ENCODE measurements around the gene TBC1D2B.

The TBC1D2B gene

GRCh38 chr15:78057803-78058202, 19.7 kb downstream of the TBC1D2B start:
- Mint-ChIP-seq H3K27ac (no peak overlapping the region), H3K4me3 (no peak overlapping the region), H3K4me1 (peaks cover 30% of the 10 kb centered on the region), H3K36me3 (ENCODE audit: low read depth) (no peaks in the 10 kb centered on the region), H3K9me3 (no peaks in the 10 kb centered on the region), H3K27me3 (ENCODE audit: low read depth, poor library complexity) (no peaks in the 10 kb centered on the region)
- TF ChIP-seq, protein P1, sequence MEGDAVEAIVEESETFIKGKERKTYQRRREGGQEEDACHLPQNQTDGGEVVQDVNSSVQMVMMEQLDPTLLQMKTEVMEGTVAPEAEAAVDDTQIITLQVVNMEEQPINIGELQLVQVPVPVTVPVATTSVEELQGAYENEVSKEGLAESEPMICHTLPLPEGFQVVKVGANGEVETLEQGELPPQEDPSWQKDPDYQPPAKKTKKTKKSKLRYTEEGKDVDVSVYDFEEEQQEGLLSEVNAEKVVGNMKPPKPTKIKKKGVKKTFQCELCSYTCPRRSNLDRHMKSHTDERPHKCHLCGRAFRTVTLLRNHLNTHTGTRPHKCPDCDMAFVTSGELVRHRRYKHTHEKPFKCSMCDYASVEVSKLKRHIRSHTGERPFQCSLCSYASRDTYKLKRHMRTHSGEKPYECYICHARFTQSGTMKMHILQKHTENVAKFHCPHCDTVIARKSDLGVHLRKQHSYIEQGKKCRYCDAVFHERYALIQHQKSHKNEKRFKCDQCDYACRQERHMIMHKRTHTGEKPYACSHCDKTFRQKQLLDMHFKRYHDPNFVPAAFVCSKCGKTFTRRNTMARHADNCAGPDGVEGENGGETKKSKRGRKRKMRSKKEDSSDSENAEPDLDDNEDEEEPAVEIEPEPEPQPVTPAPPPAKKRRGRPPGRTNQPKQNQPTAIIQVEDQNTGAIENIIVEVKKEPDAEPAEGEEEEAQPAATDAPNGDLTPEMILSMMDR (IDR thresholded peaks at IDR 0.05): no peak
- DNase-seq: no peak

DNA sequence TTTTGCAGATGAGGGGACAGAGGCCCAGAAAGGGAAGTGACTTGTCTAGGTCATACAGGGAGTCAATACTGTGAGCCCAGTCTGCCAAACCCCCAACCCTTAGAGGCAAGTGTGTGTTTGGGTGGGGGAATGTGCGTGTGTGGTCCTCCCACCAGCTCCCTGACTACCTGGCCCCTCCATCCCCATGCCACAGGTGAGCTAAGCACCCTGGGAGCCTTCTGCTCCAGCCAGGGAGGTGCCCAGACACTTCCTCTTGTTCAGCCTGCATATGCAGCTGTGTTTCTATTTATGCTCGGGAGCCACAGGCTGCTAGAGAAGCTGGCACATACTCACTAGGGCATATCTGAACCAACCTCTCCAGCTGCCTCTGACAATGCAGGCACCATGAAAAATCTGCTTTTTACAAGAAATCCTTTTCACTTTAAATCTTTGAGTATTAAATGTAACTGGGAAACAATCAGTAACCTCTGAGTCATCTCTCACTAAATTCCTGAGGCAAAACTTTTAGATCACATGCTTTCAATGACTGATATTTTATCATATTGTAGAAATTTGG, 20.7 kb downstream of the TBC1D2B start:
- Mint-ChIP-seq H3K27ac (no peak overlapping the region), H3K27me3 (ENCODE audit: low read depth, poor library complexity) (no peaks in the 10 kb centered on the region), H3K4me1 (peaks cover 28% of the 10 kb centered on the region), H3K4me3 (no peak overlapping the region), H3K9me3 (no peaks in the 10 kb centered on the region), H3K36me3 (ENCODE audit: low read depth) (no peaks in the 10 kb centered on the region)
- DNase-seq: no peak
- TF ChIP-seq, protein P1 (IDR thresholded peaks at IDR 0.05): no peak

DNA sequence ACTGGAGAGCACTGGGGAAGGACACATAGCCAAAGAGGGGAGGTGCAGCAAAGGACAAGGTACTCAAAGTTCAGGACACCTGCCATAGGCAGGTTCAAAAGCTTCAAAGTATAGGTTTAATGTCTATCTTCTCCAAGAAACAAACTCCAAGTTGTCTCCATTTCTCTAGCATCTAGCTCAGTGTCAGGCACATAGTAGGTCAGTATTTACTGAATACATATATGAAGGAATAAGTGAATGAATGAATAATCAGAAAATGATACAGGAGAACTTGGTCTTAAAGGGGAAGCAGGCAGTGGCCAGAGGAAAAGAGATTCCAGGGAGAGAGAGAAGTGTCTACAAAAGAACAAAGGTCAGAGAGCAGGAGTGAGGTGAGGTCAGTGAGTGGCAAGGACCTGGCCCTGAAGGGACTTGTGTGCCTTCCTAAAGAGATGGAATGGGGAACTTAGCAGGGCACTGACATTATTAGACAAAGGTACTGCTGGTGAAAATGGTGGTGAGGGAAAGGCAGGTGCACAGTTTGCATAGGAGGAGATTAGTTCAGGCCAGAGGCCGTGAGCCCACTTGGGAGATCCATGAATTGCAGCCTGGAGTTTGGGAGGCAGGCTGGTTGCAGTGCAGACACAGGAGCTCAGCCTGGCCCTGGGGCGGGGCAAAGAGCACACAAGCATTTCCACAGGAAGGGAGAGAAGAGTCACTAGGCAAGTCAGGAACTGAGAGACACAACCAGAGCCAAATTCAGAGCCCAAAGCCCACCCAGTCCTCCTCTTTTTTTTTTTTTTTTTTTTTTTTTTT, 21.4 kb downstream of the TBC1D2B start:
- Mint-ChIP-seq H3K9me3 (no peaks in the 10 kb centered on the region), H3K27me3 (ENCODE audit: low read depth, poor library complexity) (no peaks in the 10 kb centered on the region), H3K4me3 (no peak overlapping the region), H3K4me1 (peaks cover 32% of the 10 kb centered on the region), H3K36me3 (ENCODE audit: low read depth) (no peaks in the 10 kb centered on the region), H3K27ac (peak overlapping the region; percentile 49)
- DNase-seq: no peak
- TF ChIP-seq, protein P1 (IDR thresholded peaks at IDR 0.05): no peak

GRCh38 chr15:78054966-78055365, 22.5 kb downstream of the TBC1D2B start:
- H3K27me3 Mint-ChIP-seq (ENCODE audit: low read depth, poor library complexity): no peaks in the 10 kb centered on the region
- H3K36me3 Mint-ChIP-seq (ENCODE audit: low read depth): no peaks in the 10 kb centered on the region
- no peaks in the 10 kb centered on the region for H3K9me3 Mint-ChIP-seq
- TF ChIP-seq, protein P1 (IDR thresholded peaks at IDR 0.05): no peak
- no peak overlapping the region for H3K27ac Mint-ChIP-seq
- H3K4me3 Mint-ChIP-seq: no peak overlapping the region
- no peak for DNase-seq
- peaks cover 43% of the 10 kb centered on the region for H3K4me1 Mint-ChIP-seq

- H3K4me3 Mint-ChIP-seq: no peak overlapping the region
- H3K27ac Mint-ChIP-seq: no peak overlapping the region
- TF ChIP-seq, protein P1 (IDR thresholded peaks at IDR 0.05): no peak
- H3K4me1 Mint-ChIP-seq: peaks cover 48% of the 10 kb centered on the region
- no peaks in the 10 kb centered on the region for H3K27me3 Mint-ChIP-seq (ENCODE audit: low read depth, poor library complexity)
- no peak for DNase-seq
- H3K36me3 Mint-ChIP-seq (ENCODE audit: low read depth): no peaks in the 10 kb centered on the region
- H3K9me3 Mint-ChIP-seq: no peaks in the 10 kb centered on the region
Measured at GRCh38 chr15:78054518-78054917, 23.0 kb downstream of the TBC1D2B start.

DNA sequence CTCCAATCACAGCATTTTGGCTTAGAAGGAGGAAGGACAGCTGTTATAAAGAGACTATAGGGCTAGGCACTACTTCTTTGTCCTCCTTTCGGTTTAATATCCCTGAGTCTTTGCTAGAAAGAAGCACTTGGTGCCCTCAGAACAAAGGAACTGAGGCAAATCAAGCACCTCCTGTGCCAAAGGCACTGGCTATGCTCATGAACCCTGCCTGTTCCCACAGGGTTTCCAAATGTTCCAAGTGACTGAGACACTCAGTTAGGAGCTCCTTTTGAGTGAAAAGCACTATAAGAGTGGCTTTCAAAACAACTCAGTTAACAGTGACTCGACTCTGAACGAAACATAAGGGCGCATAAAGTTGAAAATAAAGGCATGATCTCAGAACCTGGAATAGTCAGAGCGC, 25.0 kb downstream of the TBC1D2B start:
- Mint-ChIP-seq H3K4me3 (no peak overlapping the region), H3K27ac (no peak overlapping the region), H3K27me3 (ENCODE audit: low read depth, poor library complexity) (no peaks in the 10 kb centered on the region), H3K4me1 (peaks cover 65% of the 10 kb centered on the region), H3K9me3 (no peaks in the 10 kb centered on the region), H3K36me3 (ENCODE audit: low read depth) (no peaks in the 10 kb centered on the region)
- DNase-seq: no peak
- TF ChIP-seq, protein P1 (IDR thresholded peaks at IDR 0.05): no peak

All from nephron progenitor cell (in vitro differentiated cells).